Suprapubic skin (tissue), 4 donors: ENCODE data around the gene ANGPTL5. TPM values are rescaled to one million over a fixed set of nuclear protein-coding genes. Genes with fewer than 3 reads are reported as not detected.
A peak's percentile ranks its signal among the peaks of the same experiment; 100 is the strongest.

Experiments used
- DNase-seq, 2 donors: peaks; one replicate each; pipeline ENCODE4 v3.0.0-alpha.2; 2019; ENCODE audit warnings: low spot score in 2 of 2
- H3K27ac ChIP-seq: fragments of 200-600 bp; sonication (generic); one replicate; pipeline ENCODE4 v1.5.1; 2019
- H3K27me3 ChIP-seq: fragments of 200-600 bp; sonication (generic); one replicate; pipeline ENCODE4 v1.5.1; 2019
- H3K36me3 ChIP-seq: fragments of 200-600 bp; sonication (generic); one replicate; pipeline ENCODE4 v1.5.1; 2019
- H3K4me1 ChIP-seq: fragments of 200-600 bp; sonication (generic); one replicate; pipeline ENCODE4 v1.5.1; 2019
- H3K4me3 ChIP-seq: fragments of 200-600 bp; sonication (generic); one replicate; pipeline ENCODE4 v1.5.1; 2019; ENCODE audit warnings: mild to moderate bottlenecking
- H3K9me3 ChIP-seq: fragments of 200-600 bp; sonication (generic); one replicate; pipeline ENCODE4 v1.5.1; 2019
- EP300 ChIP-seq: sonication (generic); formaldehyde crosslinking; IDR thresholded peaks from one replicate; pipeline ENCODE4 v1.6.1; 2017; ENCODE audit warnings: antibody characterized with exemption
- POLR2A ChIP-seq, 2 donors: fragments of 450-650 bp; IDR thresholded peaks; one replicate each; pipeline ENCODE4 v1.6.1; 2017; ENCODE audit warnings: antibody characterized with exemption in 2 of 2, mild to moderate bottlenecking in 2 of 2, moderate library complexity in 2 of 2
- POLR2AphosphoS5 ChIP-seq, 3 donors: sonication (generic); formaldehyde crosslinking; IDR thresholded peaks; one replicate each; pipeline ENCODE4 v1.6.1; 2017; ENCODE audit warnings: antibody characterized with exemption in 3 of 3
- WGBS: methylation state at CpG from one replicate; pipeline ENCODE4 v1.1.5; 2018; 5-methylcytosine and 5-hydroxymethylcytosine counted together
- total RNA-seq, 4 donors: library from RNA; depleted of rRNA; stranded (reverse); fragments of >200 nt; gene quantifications; one replicate each; pipeline ENCODE4 v1.1.0, GENCODE V29; 2016
- TF ChIP-seq, protein P1 (sequence below), 2 donors: fragments of 200-600 bp in 1 of 2; fragments of 450-650 bp in 1 of 2; sonication (generic) in 1 of 2; IDR thresholded peaks; one replicate each; pipeline ENCODE4 v1.5.1; 2016 to 2019; ENCODE audit warnings: antibody characterized with exemption in 2 of 2, mild to moderate bottlenecking in 1 of 2, moderate library complexity in 1 of 2

The ANGPTL5 gene
- total RNA-seq, 4 donors from 2014 or later = 0.73 to 2.3 (median 0.76) TPM; not detected in 1

DNA sequence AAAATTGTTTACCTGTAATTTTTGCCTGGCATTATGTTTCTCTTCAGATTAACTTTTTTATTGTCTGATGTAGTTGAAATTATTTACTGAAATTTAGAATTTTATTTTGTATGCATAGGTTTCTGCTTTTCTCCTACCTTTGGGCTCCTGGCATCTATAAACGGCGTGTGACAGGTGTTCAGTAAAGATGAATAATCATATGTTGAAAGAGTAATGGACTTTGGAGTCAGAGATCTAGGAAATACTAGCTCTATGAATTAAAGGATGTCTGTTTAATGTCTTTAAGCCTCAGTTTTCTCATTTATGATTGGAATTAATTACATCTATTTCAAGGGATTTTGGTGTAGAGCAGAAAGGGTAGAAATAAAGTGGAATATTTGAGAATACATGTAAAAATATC, 7.2 kb upstream of the ANGPTL5 start:
- Histone ChIP-seq H3K27ac (no peak overlapping the region), H3K27me3 (no peaks in the 10 kb centered on the region), H3K9me3 (no peaks in the 10 kb centered on the region), H3K4me3 (no peak overlapping the region), H3K36me3 (no peaks in the 10 kb centered on the region), H3K4me1 (no peaks in the 10 kb centered on the region)
- WGBS = 89% methylated on average over 2 of the region's 2 CpGs
- DNase-seq = no peak
- TF ChIP-seq POLR2A (IDR thresholded peaks at IDR 0.05) (no peak), POLR2AphosphoS5 (IDR thresholded peaks at IDR 0.05) (no peak), EP300 (no peak)
- TF ChIP-seq, protein P1, sequence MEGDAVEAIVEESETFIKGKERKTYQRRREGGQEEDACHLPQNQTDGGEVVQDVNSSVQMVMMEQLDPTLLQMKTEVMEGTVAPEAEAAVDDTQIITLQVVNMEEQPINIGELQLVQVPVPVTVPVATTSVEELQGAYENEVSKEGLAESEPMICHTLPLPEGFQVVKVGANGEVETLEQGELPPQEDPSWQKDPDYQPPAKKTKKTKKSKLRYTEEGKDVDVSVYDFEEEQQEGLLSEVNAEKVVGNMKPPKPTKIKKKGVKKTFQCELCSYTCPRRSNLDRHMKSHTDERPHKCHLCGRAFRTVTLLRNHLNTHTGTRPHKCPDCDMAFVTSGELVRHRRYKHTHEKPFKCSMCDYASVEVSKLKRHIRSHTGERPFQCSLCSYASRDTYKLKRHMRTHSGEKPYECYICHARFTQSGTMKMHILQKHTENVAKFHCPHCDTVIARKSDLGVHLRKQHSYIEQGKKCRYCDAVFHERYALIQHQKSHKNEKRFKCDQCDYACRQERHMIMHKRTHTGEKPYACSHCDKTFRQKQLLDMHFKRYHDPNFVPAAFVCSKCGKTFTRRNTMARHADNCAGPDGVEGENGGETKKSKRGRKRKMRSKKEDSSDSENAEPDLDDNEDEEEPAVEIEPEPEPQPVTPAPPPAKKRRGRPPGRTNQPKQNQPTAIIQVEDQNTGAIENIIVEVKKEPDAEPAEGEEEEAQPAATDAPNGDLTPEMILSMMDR (IDR thresholded peaks at IDR 0.05) = no peak

DNA sequence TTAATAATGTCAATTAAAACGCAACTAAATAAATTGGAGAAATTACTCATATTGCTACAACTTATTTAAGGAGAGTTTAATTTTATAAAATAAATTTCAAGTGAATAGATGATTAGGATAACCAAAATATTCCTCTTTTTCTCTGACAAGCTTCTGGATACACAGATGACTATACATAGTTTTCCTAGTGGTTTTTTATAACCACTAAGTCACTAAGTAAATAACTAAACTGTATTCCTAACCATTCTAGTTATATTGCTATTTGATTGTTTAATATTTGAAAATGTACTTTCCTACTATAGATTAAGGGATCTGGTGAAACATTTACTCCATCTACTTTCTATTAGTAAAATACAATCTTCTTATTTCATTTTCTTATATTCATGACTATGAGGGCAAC, 4.7 kb upstream of the ANGPTL5 start:
- Histone ChIP-seq H3K27ac (no peak overlapping the region), H3K9me3 (no peaks in the 10 kb centered on the region), H3K27me3 (no peaks in the 10 kb centered on the region), H3K36me3 (no peaks in the 10 kb centered on the region), H3K4me1 (peaks cover 8% of the 10 kb centered on the region), H3K4me3 (no peak overlapping the region)
- TF ChIP-seq EP300 (no peak), POLR2AphosphoS5 (IDR thresholded peaks at IDR 0.05) (no peak), POLR2A (IDR thresholded peaks at IDR 0.05) (no peak)
- TF ChIP-seq, protein P1 (IDR thresholded peaks at IDR 0.05) = no peak
- no peak for DNase-seq
- 92% methylated on average over 1 of the region's 1 CpG for WGBS

DNA sequence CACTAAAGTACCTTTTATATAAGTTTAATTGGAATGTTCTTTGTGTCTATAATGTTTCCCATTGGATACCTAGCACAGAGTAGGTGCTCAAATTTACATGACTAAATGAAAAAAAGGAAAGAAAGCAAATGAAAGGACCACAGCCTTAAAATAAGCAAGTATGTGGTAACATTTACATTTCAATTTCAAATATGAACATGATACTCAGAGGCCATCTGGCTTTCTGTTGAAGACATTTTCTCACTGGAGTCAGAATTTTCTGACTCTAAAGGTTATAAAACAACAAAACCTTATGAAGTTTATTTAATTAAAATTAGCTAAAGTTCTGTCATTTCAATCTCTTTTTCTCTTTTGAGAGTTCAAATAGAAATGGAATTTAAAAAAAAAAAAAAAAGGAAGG, 904 bp upstream of the ANGPTL5 start:
- H3K27me3 ChIP-seq = no peaks in the 10 kb centered on the region
- DNase-seq = no peak
- no peaks in the 10 kb centered on the region for H3K9me3 ChIP-seq
- no peak overlapping the region for H3K4me3 ChIP-seq
- no peak overlapping the region for H3K27ac ChIP-seq
- no peaks in the 10 kb centered on the region for H3K36me3 ChIP-seq
- no peak for TF ChIP-seq POLR2A (IDR thresholded peaks at IDR 0.05)
- TF ChIP-seq EP300 = no peak
- TF ChIP-seq, protein P1 (IDR thresholded peaks at IDR 0.05) = no peak
- no peak for TF ChIP-seq POLR2AphosphoS5 (IDR thresholded peaks at IDR 0.05)
- peaks cover 23% of the 10 kb centered on the region for H3K4me1 ChIP-seq

DNA sequence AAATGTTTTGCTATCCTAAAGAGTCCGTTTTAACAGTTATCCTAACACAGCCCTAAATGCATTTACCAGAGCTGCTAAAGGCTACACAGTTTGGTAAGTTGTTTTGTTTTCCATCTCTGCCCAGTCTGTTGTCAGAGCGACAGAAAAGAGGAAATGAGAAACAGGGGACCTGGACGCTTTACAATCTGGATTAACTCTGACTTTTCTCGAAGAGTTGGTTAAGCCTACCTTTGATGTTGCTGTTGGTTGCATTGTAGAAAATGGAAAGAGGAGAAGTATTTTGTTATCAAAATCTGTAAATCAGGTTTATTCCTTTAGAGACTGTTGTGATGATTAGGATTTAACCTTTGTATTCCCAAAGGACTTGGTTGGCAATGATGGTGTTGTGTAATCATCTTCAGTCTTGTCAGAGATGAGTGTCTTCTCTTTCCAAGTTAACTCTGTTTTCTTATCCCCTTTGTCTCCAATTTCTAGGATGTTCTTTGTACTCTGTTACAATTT, 481 bp downstream of the ANGPTL5 start:
- no peak for DNase-seq
- H3K9me3 ChIP-seq = no peaks in the 10 kb centered on the region
- 12% methylated on average over 4 of the region's 4 CpGs for WGBS
- H3K36me3 ChIP-seq = no peaks in the 10 kb centered on the region
- no peak for TF ChIP-seq EP300
- peak in 1 of 3 donors; percentile 29 for TF ChIP-seq POLR2AphosphoS5 (IDR thresholded peaks at IDR 0.05)
- TF ChIP-seq, protein P1 (IDR thresholded peaks at IDR 0.05) = no peak
- no peak for TF ChIP-seq POLR2A (IDR thresholded peaks at IDR 0.05)
- peak overlapping the region; percentile 52 for H3K4me3 ChIP-seq
- peak overlapping the region; percentile 88 for H3K27ac ChIP-seq
- no peaks in the 10 kb centered on the region for H3K27me3 ChIP-seq
- H3K4me1 ChIP-seq = peaks cover 23% of the 10 kb centered on the region

DNA sequence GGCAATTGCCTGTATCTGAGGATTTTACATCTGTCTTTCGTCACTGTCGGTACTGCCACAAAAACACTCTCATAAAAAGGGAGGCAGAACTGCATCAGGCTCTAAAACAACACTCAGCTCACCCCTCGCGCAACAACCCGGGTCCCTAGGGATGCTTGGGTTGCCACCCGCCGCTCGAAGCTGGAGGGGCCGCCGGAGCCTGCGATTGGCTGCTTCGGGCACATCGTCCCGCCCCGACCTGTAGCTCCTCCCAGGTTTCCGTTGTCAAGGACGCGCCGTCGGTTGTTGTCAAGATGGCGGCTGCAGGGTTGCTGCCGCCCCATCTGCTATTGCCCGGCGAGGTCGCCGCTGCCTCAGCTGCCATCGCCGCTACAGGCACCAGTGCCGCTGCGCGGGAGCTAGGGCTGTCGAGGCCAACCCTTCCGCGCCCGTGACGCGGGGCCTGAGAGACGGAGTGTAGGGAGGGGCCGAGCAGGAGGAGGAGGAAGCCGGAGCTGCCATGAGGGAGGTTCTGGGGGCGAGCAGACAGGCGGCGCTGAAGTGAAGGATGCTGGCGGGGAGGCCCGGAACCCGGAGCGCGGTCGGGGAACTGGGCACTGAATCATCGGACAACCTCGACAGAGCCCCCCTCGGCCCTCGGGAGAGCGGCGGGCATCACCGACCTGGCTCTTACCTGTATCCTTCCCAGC, 1.4 kb downstream of the ANGPTL5 start, which contains the start of gene CEP126:
Gene CEP126, plus strand, starts transcription at position 273 of the 689 bp plus-strand sequence. Its CDS starts 275 bp downstream, at position 548.
- no peaks in the 10 kb centered on the region for H3K36me3 ChIP-seq
- H3K4me3 ChIP-seq = peak within 1 kb of the TSS; percentile 52
- peak; percentile 97 to 98 for DNase-seq
- peak within 1 kb of the TSS; percentile 88 for H3K27ac ChIP-seq
- H3K27me3 ChIP-seq = no peaks in the 10 kb centered on the region
- H3K9me3 ChIP-seq = no peaks in the 10 kb centered on the region
- TF ChIP-seq EP300 = no peak
- peak; percentile 9 to 63 for TF ChIP-seq POLR2A (IDR thresholded peaks at IDR 0.05)
- TF ChIP-seq POLR2AphosphoS5 (IDR thresholded peaks at IDR 0.05) = peak in 2 of 3 donors; percentile 33 to 34
- TF ChIP-seq, protein P1 (IDR thresholded peaks at IDR 0.05) = peak; percentile 3 to 43
- H3K4me1 ChIP-seq = peaks cover 23% of the 10 kb centered on the region
- 0% methylated on average over 39 of the region's 56 CpGs for WGBS
